ENCODE data around the gene MIOX. TPM values are rescaled to one million over a fixed set of nuclear protein-coding genes. Genes with fewer than 3 reads are reported as not detected.
A peak's percentile ranks its signal among the peaks of the same experiment; 100 is the strongest.

Gene MIOX
- total and polyA plus RNA-seq, 2 donors (not counting 3 experiments of a cell fraction or from before 2014, with no cell fraction given) = not detected

GRCh38 chr22:50525104-50525857 lies 38.6 kb downstream of the MIOX start, which contains the start of gene SCO2:
Gene SCO2 (minus strand): TSS chr22:50525598. CDS start chr22:50524411, 1,187 bp downstream.
- Histone ChIP-seq H3K4me3 (replicated peaks in 1 of 3; ENCODE audit: insufficient read depth in 1 of 3, low read depth in 1 of 3, low read length in 3 of 3) (peak within 1 kb of the TSS; percentile 47 to 66 (median 48)), H2AFZ (ENCODE audit: low read depth, low read length) (peak within 1 kb of the TSS; percentile 75), H3K27ac (ENCODE audit: insufficient read depth, low read depth, low read length) (peak within 1 kb of the TSS; percentile 57), H3K9me1 (replicated peaks; ENCODE audit: control insufficient read depth, extremely low read depth, insufficient read depth, low read length) (no peaks in the 10 kb centered on the region), H3K27me3 (ENCODE audit: control insufficient read depth in 2 of 2, insufficient read depth in 2 of 2, low read length in 2 of 2) (peaks cover 0 to 4% of the 10 kb centered on the region in 2 experiments), H3K79me2 (ENCODE audit: control insufficient read depth, insufficient read depth, low read length) (peaks cover 10% of the 10 kb centered on the region), H4K20me1 (replicated peaks; ENCODE audit: control insufficient read depth, extremely low read depth, insufficient read depth, low read length) (no peaks in the 10 kb centered on the region), H3K4me1 (ENCODE audit: control insufficient read depth, extremely low read depth, insufficient read depth, low read length) (peaks cover 13% of the 10 kb centered on the region), H3K36me3 (ENCODE audit: control insufficient read depth in 2 of 2, extremely low read depth in 1 of 2, insufficient read depth in 2 of 2, low read length in 2 of 2) (peaks cover 0 to 22% of the 10 kb centered on the region in 2 experiments), H3K4me2 (ENCODE audit: insufficient read depth, low read length) (peak within 1 kb of the TSS; percentile 45), H3K9ac (replicated peaks; ENCODE audit: extremely low read depth, insufficient read depth, low read length) (peak within 1 kb of the TSS; percentile 68), H3K9me3 (replicated peaks; ENCODE audit: control insufficient read depth, insufficient read depth, low read length) (no peaks in the 10 kb centered on the region)
- BruUV-seq (replicated peaks) = no TSS peak
- dilution Hi-C loops (cut with MboI; ENCODE audit: extremely low pct_ligation_motif_present, low sequenced_read_pairs) (no loop called here), intact Hi-C loops (cut with micrococcal nuclease) (loop anchor here (1.0 to 2.0 kb wide), 4 partner anchors 17 to 147 kb away; partner anchors contain the start of genes CHKB, NCAPH2 and SHANK3)
- POLR2A ChIA-PET = interaction anchor here (0.6 to 1.5 kb wide), 4 partner anchors 11 to 57 kb away, joined by 4 to 12 read pairs (median 6); partner anchors contain the start of genes CHKB, LMF2 and NCAPH2
- TF ChIP-seq POLR2A (IDR thresholded peaks at IDR 0.05; ENCODE audit: low read depth, low read length) (peak; percentile 92), MAX (IDR thresholded peaks at IDR 0.05; ENCODE audit: insufficient read depth, insufficient read length) (peak; percentile 96), MYC (IDR thresholded peaks at IDR 0.05; ENCODE audit: low read depth, low read length) (no peak), GATA2 (IDR thresholded peaks at IDR 0.05; ENCODE audit: insufficient read depth, insufficient read length, low read depth, low read length) (no peak), FOS (IDR thresholded peaks at IDR 0.05; ENCODE audit: borderline replicate concordance, insufficient read depth, low read length) (no peak), JUN (IDR thresholded peaks at IDR 0.05; ENCODE audit: borderline replicate concordance, insufficient read depth, insufficient read length, low read depth) (no peak), POLR2AphosphoS5 (IDR thresholded peaks at IDR 0.05; ENCODE audit: insufficient read depth, low read depth, low read length) (peak; percentile 93), EZH2 (IDR thresholded peaks at IDR 0.05; ENCODE audit: borderline replicate concordance, low read depth, low read length, severe bottlenecking) (no peak), CTCF (IDR thresholded peaks at IDR 0.05; ENCODE audit: extremely low read depth in 1 of 2, insufficient read depth in 1 of 2, low read depth in 1 of 2, low read length in 2 of 2) (peak in 1 of 2 donors; percentile 36)
- peak; percentile 98 for DNase-seq (ENCODE audit: low read depth, low spot score)
- FAIRE-seq = peak; percentile 94
- CTCF ChIA-PET = interaction anchor here (0.8 to 2.7 kb wide), 41 partner anchors 8 to 288 kb away, joined by 3 to 34 read pairs (median 4); partner anchors contain the start of genes ARSA, CHKB, KLHDC7B and LMF2
